Stimulated activated CD4-positive, alpha-beta T cell treated with anti-CD3 and anti-CD28 coated beads, Interleukin-1b, Interleukin-23, amount 100 ng/mL, for 48 hours (primary cell): Measurements from ENCODE around the gene DERL3.

ENCODE experiments used
- DNase-seq: peaks from one replicate; pipeline ENCODE4 v3.0.0-alpha.2; 2020

Gene DERL3

GRCh38 chr22:23847310-23847920 lies 8.6 kb upstream of the DERL3 start:
- no peak for DNase-seq

- DNase-seq = no peak
Measured at GRCh38 chr22:23846081-23846469, 7.3 kb upstream of the DERL3 start.

- no peak for DNase-seq
Measured at GRCh38 chr22:23845265-23846080, 6.7 kb upstream of the DERL3 start.

GRCh38 chr22:23844739-23845202 lies 6.0 kb upstream of the DERL3 start:
- no peak for DNase-seq

- DNase-seq = no peak
Measured at GRCh38 chr22:23842599-23842998, 3.8 kb upstream of the DERL3 start.

GRCh38 chr22:23841736-23842445 lies 3.1 kb upstream of the DERL3 start:
- DNase-seq = no peak

- DNase-seq = no peak
Measured at GRCh38 chr22:23841292-23841691, 2.5 kb upstream of the DERL3 start.

- no peak for DNase-seq
Measured at GRCh38 chr22:23840026-23840425, 1.2 kb upstream of the DERL3 start.

GRCh38 chr22:23837911-23838680 lies 710 bp downstream of the DERL3 start:
- no peak for DNase-seq

GRCh38 chr22:23837496-23837859 lies 1.3 kb downstream of the DERL3 start:
- DNase-seq = no peak

- no peak for DNase-seq
Measured at GRCh38 chr22:23836692-23837495, 1.9 kb downstream of the DERL3 start.

- DNase-seq = no peak
Measured at GRCh38 chr22:23836281-23836680, 2.5 kb downstream of the DERL3 start.

GRCh38 chr22:23835484-23836144 lies 3.2 kb downstream of the DERL3 start:
- no peak for DNase-seq

- DNase-seq = no peak
Measured at GRCh38 chr22:23834793-23835483, 3.9 kb downstream of the DERL3 start.

GRCh38 chr22:23834406-23834792 lies 4.4 kb downstream of the DERL3 start:
- DNase-seq = no peak

GRCh38 chr22:23833911-23834317 lies 4.9 kb downstream of the DERL3 start:
- DNase-seq = no peak

- DNase-seq = no peak
Measured at GRCh38 chr22:23833017-23833751, 5.6 kb downstream of the DERL3 start.

GRCh38 chr22:23832226-23833016 lies 6.4 kb downstream of the DERL3 start:
- DNase-seq = no peak

- no peak for DNase-seq
Measured at GRCh38 chr22:23831781-23832180, 7.0 kb downstream of the DERL3 start.
